Neutrophil (primary cell): ENCODE results near the gene STON2.

Experiments used
- H3K27ac ChIP-seq: fragments of 200-600 bp; sonication (generic); 2 replicates; pipeline ENCODE4 v1.5.1; 2016; ENCODE audit warnings: mild to moderate bottlenecking, moderate library complexity
- H3K27me3 ChIP-seq: fragments of 200-600 bp; sonication (generic); 2 replicates; pipeline ENCODE4 v1.6.0; 2016; ENCODE audit warnings: mild to moderate bottlenecking
- H3K36me3 ChIP-seq: fragments of 200-600 bp; sonication (generic); 2 replicates; pipeline ENCODE4 v1.5.1; 2017
- H3K4me1 ChIP-seq, 2 experiments: fragments of 200-600 bp in 1 of 2; sonication (generic) in 1 of 2; 1 replicate in 1 of 2; 2 replicates in 1 of 2; pipeline versions ENCODE4 v1.5.1 to v1.6.1; 2013 to 2016; ENCODE audit warnings: low read depth in 1 of 2, low read length in 1 of 2, mild to moderate bottlenecking in 1 of 2, moderate library complexity in 1 of 2; ENCODE audit not compliant: control insufficient read depth in 1 of 2, insufficient read depth in 1 of 2
- H3K4me3 ChIP-seq, 2 experiments: fragments of 200-600 bp in 1 of 2; sonication (generic) in 1 of 2; 1 replicate in 1 of 2; 2 replicates in 1 of 2; pipeline ENCODE4 v1.5.1; 2013 to 2016; ENCODE audit warnings: low read depth in 1 of 2, low read length in 1 of 2, mild to moderate bottlenecking in 1 of 2, moderate library complexity in 1 of 2
- H3K9me3 ChIP-seq: fragments of 200-600 bp; sonication (generic); 2 replicates; pipeline ENCODE4 v1.5.1; 2016
- TF ChIP-seq, protein P1 (sequence below): fragments of 200-600 bp; sonication (generic); IDR thresholded peaks from 2 replicates; pipeline ENCODE4 v1.5.1; 2016; ENCODE audit warnings: antibody characterized with exemption

The STON2 gene

GRCh38 chr14:81390696-81391095, 9.4 kb downstream of the STON2 start:
- H3K4me3 ChIP-seq, result no peak overlapping the region
- H3K36me3 ChIP-seq, result no peaks in the 10 kb centered on the region
- no peak overlapping the region for H3K27ac ChIP-seq
- TF ChIP-seq, protein P1, sequence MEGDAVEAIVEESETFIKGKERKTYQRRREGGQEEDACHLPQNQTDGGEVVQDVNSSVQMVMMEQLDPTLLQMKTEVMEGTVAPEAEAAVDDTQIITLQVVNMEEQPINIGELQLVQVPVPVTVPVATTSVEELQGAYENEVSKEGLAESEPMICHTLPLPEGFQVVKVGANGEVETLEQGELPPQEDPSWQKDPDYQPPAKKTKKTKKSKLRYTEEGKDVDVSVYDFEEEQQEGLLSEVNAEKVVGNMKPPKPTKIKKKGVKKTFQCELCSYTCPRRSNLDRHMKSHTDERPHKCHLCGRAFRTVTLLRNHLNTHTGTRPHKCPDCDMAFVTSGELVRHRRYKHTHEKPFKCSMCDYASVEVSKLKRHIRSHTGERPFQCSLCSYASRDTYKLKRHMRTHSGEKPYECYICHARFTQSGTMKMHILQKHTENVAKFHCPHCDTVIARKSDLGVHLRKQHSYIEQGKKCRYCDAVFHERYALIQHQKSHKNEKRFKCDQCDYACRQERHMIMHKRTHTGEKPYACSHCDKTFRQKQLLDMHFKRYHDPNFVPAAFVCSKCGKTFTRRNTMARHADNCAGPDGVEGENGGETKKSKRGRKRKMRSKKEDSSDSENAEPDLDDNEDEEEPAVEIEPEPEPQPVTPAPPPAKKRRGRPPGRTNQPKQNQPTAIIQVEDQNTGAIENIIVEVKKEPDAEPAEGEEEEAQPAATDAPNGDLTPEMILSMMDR, result no peak
- no peaks in the 10 kb centered on the region for H3K9me3 ChIP-seq
- H3K4me1 ChIP-seq, result no peaks in the 10 kb centered on the region
- no peaks in the 10 kb centered on the region for H3K27me3 ChIP-seq

DNA sequence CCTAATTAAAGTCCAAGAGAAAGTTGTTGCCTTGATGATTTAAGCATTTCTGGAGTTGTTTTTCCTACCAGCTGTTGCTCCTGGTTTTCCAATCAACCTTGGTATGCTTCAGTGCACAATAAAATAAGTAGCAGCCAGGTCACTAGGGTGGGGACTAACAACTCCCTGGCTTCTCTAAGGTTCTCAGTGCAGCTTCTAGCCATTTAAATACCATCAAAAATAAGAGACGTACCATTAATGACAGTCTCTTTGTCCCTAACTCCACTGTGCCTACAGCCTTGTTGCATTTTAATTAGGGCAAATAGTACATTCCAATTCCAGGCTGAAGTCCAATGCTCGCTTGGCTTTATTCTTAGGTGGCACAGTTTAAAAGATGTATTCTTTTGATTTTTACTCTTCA, 11.8 kb downstream of the STON2 start:
- no peaks in the 10 kb centered on the region for H3K9me3 ChIP-seq
- no peaks in the 10 kb centered on the region for H3K27me3 ChIP-seq
- H3K4me1 ChIP-seq, result no peaks in the 10 kb centered on the region
- TF ChIP-seq, protein P1, result no peak
- H3K27ac ChIP-seq, result no peak overlapping the region
- H3K36me3 ChIP-seq, result no peaks in the 10 kb centered on the region
- H3K4me3 ChIP-seq, result no peak overlapping the region

DNA sequence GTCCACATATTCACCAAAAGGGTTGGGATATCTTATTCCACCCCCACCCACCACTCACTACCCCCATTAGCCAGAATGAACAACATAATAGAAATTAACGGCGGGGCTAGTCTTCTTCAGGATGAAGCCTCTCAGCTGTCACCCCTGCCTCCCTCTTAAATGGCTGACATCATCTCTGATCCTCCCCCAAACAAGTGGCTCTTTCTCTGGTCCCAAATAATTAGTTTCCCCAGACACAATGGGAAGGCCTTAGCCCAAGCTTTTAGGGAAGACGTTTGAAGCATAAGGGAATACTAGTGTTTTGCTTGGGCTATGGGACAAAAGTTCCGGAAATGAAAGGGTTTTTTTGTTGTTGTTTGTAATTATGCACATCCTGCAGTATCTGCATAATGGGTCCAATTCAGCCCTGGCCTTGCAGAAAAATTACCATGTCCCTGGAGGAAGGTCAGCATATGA, 13.8 kb downstream of the STON2 start:
- Histone ChIP-seq H3K27me3 (no peaks in the 10 kb centered on the region), H3K36me3 (no peaks in the 10 kb centered on the region), H3K4me1 (no peaks in the 10 kb centered on the region), H3K9me3 (no peaks in the 10 kb centered on the region), H3K4me3 (no peak overlapping the region), H3K27ac (no peak overlapping the region)
- TF ChIP-seq, protein P1, result no peak

DNA sequence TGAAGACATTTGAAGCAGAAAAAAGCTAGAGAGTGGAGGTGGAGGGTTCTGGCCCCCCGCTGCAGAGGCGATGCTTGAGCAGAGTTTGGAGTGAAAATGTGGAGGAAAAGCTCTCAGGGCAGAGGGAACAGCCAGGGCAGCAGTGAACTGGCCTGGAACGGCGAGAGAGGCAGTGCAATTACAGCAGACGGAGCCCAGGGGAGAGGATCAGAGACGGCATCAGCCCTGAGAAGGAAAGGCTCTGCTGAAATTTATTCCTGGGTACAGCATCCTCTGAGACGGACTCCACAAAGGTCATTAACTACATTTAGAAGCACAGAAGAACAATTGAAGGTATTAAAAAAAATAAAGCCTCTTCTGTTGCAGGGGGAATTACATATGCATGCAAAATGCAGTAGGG, 14.2 kb downstream of the STON2 start:
- no peaks in the 10 kb centered on the region for H3K9me3 ChIP-seq
- no peaks in the 10 kb centered on the region for H3K4me1 ChIP-seq
- TF ChIP-seq, protein P1, result no peak
- H3K36me3 ChIP-seq, result no peaks in the 10 kb centered on the region
- no peak overlapping the region for H3K4me3 ChIP-seq
- no peak overlapping the region for H3K27ac ChIP-seq
- H3K27me3 ChIP-seq, result no peaks in the 10 kb centered on the region

DNA sequence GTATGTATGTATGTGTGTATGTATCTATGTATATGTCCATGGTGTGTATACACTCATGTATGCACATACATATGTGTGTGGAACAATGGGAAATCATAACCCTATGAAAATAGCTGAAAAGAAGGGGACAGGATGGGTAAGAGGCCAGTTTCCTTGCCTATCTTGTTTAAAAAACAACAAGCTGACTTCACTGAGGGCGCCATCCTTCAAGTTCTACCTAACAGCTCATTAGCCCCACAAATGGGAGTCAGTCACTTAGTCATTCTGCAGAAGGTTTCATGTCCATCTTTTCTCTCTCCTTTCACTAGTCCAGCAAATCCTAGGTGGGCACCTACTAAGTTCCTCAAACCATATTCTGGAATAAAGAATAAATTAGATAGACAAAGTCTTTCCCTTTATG, 14.7 kb downstream of the STON2 start:
- Histone ChIP-seq H3K9me3 (no peaks in the 10 kb centered on the region), H3K4me1 (no peaks in the 10 kb centered on the region), H3K27ac (no peak overlapping the region), H3K36me3 (no peaks in the 10 kb centered on the region), H3K4me3 (no peak overlapping the region), H3K27me3 (no peaks in the 10 kb centered on the region)
- TF ChIP-seq, protein P1, result no peak

DNA sequence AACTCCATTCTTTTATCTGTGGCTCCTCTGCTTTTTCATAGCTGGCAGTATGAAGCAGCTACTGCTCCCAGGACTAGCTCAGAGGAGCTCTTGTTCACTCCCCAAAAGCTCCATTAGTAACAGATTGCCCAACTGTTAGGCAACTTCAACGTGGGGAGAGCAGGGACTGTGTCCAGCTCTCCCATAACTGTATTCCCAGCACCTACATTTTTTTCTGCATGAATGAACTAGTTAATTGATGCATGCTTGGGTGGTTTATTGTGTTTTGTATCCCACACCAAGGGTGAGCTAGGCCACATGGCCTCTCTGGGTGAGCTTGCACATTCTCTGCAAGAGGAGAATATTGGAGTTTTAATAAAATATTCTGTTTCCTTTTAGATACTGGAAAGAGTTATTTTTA, 15.2 kb downstream of the STON2 start:
- TF ChIP-seq, protein P1, result no peak
- H3K36me3 ChIP-seq, result no peaks in the 10 kb centered on the region
- no peaks in the 10 kb centered on the region for H3K27me3 ChIP-seq
- no peaks in the 10 kb centered on the region for H3K9me3 ChIP-seq
- H3K4me1 ChIP-seq, result no peaks in the 10 kb centered on the region
- no peak overlapping the region for H3K27ac ChIP-seq
- H3K4me3 ChIP-seq, result no peak overlapping the region
